RWPE1 (cell line): ENCODE measurements around the gene OXLD1.
A peak's percentile ranks its signal among the peaks of the same experiment; 100 is the strongest.
"Not testable (repeated sequence)": the region's sequence is repeated elsewhere in the genome, so short reads cannot be mapped to it uniquely, and the experiment has no call there.

ENCODE experiments used
- CTCF ChIA-PET: fragments of 350-600 bp; sonication (Branson Sonifier 250); formaldehyde crosslinking; extraction: SDS; loops from one replicate; lab custom pipeline; 2021; lab: Yijun Ruan, JAX
- POLR2A ChIA-PET: fragments of 400-600 bp; formaldehyde crosslinking; extraction: SDS; loops from one replicate; lab custom pipeline; 2020; ENCODE audit warnings: antibody characterized with exemption; ENCODE audit not compliant: low non-redundant PET; lab: Yijun Ruan, JAX
- DNase-seq: peaks from one replicate; pipeline ENCODE4 v3.0.0; 2012; ENCODE audit warnings: low spot score
- H3K27ac ChIP-seq: fragments of 450-650 bp; 2 replicates; pipeline ENCODE4 v1.5.1; 2017
- CTCF ChIP-seq: fragments of 450-650 bp; conservative IDR thresholded peaks from 2 replicates; pipeline ENCODE4 v1.5.1; 2017; ENCODE audit warnings: low read depth, mild to moderate bottlenecking

The OXLD1 gene

GRCh38 chr17:81675515-81676221 lies 9.3 kb upstream of the OXLD1 start:
- POLR2A ChIA-PET: interaction anchor here (1.1 kb wide), 1 partner anchor 1102 kb away, joined by 4 read pairs; no protein-coding TSS in a partner anchor
- CTCF ChIA-PET: interaction anchor here (0.6 to 1.0 kb wide), 5 partner anchors 29 to 1102 kb away, joined by 3 to 4 read pairs (median 3); no protein-coding TSS in a partner anchor

GRCh38 chr17:81673561-81674258 lies 7.3 kb upstream of the OXLD1 start:
- H3K27ac ChIP-seq: peak overlapping the region; percentile 51
- no peak for TF ChIP-seq CTCF
- no peak for DNase-seq
- ChIA-PET POLR2A (interaction anchor here (0.6 kb wide), 1 partner anchor 171 kb away, joined by 3 read pairs; no protein-coding TSS in a partner anchor), CTCF (interaction anchor here (0.9 kb wide), 1 partner anchor 1103 kb away, joined by 3 read pairs; no protein-coding TSS in a partner anchor)

More at GRCh38 chr17:81675515-81676221, 9.3 kb upstream of the OXLD1 start:
- DNase-seq: not testable (repeated sequence)
- H3K27ac ChIP-seq: peak overlapping the region; percentile 51
- TF ChIP-seq CTCF: peak; percentile 59

GRCh38 chr17:81672954-81673353 lies 6.5 kb upstream of the OXLD1 start:
- H3K27ac ChIP-seq: peak overlapping the region; percentile 51
- CTCF ChIA-PET: no interaction called here
- POLR2A ChIA-PET: no interaction called here
- no peak for TF ChIP-seq CTCF
- DNase-seq: no peak

- TF ChIP-seq CTCF: no peak
- ChIA-PET CTCF (no interaction called here), POLR2A (no interaction called here)
- peak overlapping the region; percentile 51 for H3K27ac ChIP-seq
- no peak for DNase-seq
These were observed 6.1 kb upstream of the OXLD1 start for GRCh38 chr17:81672504-81672903.

GRCh38 chr17:81667754-81668153 lies 1.3 kb upstream of the OXLD1 start:
- peak overlapping the region; percentile 86 for H3K27ac ChIP-seq
- CTCF ChIA-PET: interaction anchor here (0.6 kb wide), 1 partner anchor 486 kb away, joined by 3 read pairs; no protein-coding TSS in a partner anchor
- TF ChIP-seq CTCF: no peak
- POLR2A ChIA-PET: no interaction called here
- no peak for DNase-seq

GRCh38 chr17:81666092-81666341 lies 388 bp downstream of the OXLD1 start:
- no peak for TF ChIP-seq CTCF
- ChIA-PET POLR2A (interaction anchor here (1.6 kb wide), 1 partner anchor 10 kb away, joined by 3 read pairs; the partner anchor contains the start of gene PDE6G), CTCF (no interaction called here)
- DNase-seq: no peak
- peak overlapping the region; percentile 86 for H3K27ac ChIP-seq
